ENCODE measurements around the gene SMCO4.

GRCh38 chr11:93490996-93491618 lies 52.1 kb downstream of the SMCO4 start:
- TF ChIP-seq L3MBTL2 (conservative IDR thresholded peaks at IDR 0.05) (no peak), BHLHE40 (IDR thresholded peaks at IDR 0.05; ENCODE audit: borderline replicate concordance) (no peak), ARNT (IDR thresholded peaks at IDR 0.05) (no peak), SUZ12 (IDR thresholded peaks at IDR 0.05) (no peak), FOXK2 (IDR thresholded peaks at IDR 0.05) (no peak), TARDBP (IDR thresholded peaks at IDR 0.05) (no peak), ELF4 (IDR thresholded peaks at IDR 0.05) (no peak), SP1 (IDR thresholded peaks at IDR 0.05) (no peak), LEF1 (IDR thresholded peaks at IDR 0.05; ENCODE audit: borderline replicate concordance) (no peak), HDGF (IDR thresholded peaks at IDR 0.05; ENCODE audit: borderline replicate concordance) (no peak), ZNF384 (IDR thresholded peaks at IDR 0.05) (no peak), FOXM1 (IDR thresholded peaks at IDR 0.05; ENCODE audit: borderline replicate concordance) (no peak), CTBP1 (IDR thresholded peaks at IDR 0.05; ENCODE audit: borderline replicate concordance) (no peak)

All from HEK293T (cell line).